K562 (cell line): Measurements from ENCODE around the gene AJM1. TPM values are rescaled to one million over a fixed set of nuclear protein-coding genes. Genes with fewer than 3 reads are reported as not detected.

Source experiments
- ATAC-seq: fragments of 200-7000 bp; cut with Tn5 transposase; 3 replicates; pipeline ENCODE4 v1.9.1; 2020; ENCODE audit warnings: moderate library complexity
- BruUV-seq: library from RNA; stranded (reverse); fragments of 400-500 nt; replicated peaks from 2 replicates; lab custom pipeline; 2021; lab: Mats Ljungman, UMichigan
- CTCF ChIA-PET: fragments of 300-600 bp; formaldehyde crosslinking; extraction: SDS; loops from one replicate; lab custom pipeline; 2021; ENCODE audit warnings: low intra/inter-chr PET ratio; lab: Yijun Ruan, JAX
- POLR2A ChIA-PET: fragments of 300-600, 350-650 bp; sonication (Branson Sonifier 250); formaldehyde crosslinking; extraction: SDS; loops from one replicate; lab custom pipeline; 2021; ENCODE audit warnings: antibody characterized with exemption, inconsistent platforms; lab: Yijun Ruan, JAX
- DNase-seq, 4 experiments: peaks; one replicate each; pipeline versions ENCODE4 v3.0.0 to v3.0.0-alpha.2; 2011 to 2018; ENCODE audit warnings: low spot score in 3 of 4, mixed read lengths in 3 of 4; ENCODE audit errors: extremely low read depth in 1 of 4
- FAIRE-seq: peaks from 2 replicates; lab custom pipeline; 2011; peaks lifted over from hg19 to GRCh38; lab: Jason Lieb, UNC
- H2AFZ ChIP-seq: 2 replicates; pipeline ENCODE4 v1.6.0; 2011; ENCODE audit warnings: low read depth, low read length, control low read depth, inconsistent platforms
- H3K27ac ChIP-seq: fragments of 200-600 bp; 3 replicates; pipeline ENCODE4 v1.8.0; 2011; ENCODE audit warnings: low read depth, mild to moderate bottlenecking, control low read depth, inconsistent platforms, low read length, moderate library complexity, mixed read lengths; ENCODE audit errors: extremely low read depth
- H3K27me3 ChIP-seq, 2 experiments: fragments of 300-600 bp in 1 of 2; 2 replicates in 1 of 2; 3 replicates in 1 of 2; pipeline versions ENCODE4 v1.6.0 to v1.8.0; 2011; ENCODE audit warnings: inconsistent platforms in 2 of 2, low read length in 2 of 2, mild to moderate bottlenecking in 1 of 2, mixed read lengths in 1 of 2, moderate library complexity in 1 of 2; ENCODE audit not compliant: control insufficient read depth in 2 of 2, insufficient read depth in 2 of 2
- H3K36me3 ChIP-seq: fragments of 300-600 bp; 3 replicates; pipeline ENCODE4 v1.8.0; 2011; ENCODE audit warnings: mild to moderate bottlenecking, low read length, inconsistent platforms; ENCODE audit not compliant: control insufficient read depth, insufficient read depth
- H3K4me1 ChIP-seq, 2 experiments: fragments of 200-600 bp in 1 of 2; replicated peaks in 1 of 2; 2 replicates in 1 of 2; 3 replicates in 1 of 2; pipeline versions ENCODE4 v1.5.1 to v1.8.0; 2011; ENCODE audit warnings: inconsistent platforms in 2 of 2, low read length in 2 of 2, mild to moderate bottlenecking in 1 of 2, mixed read lengths in 1 of 2, moderate library complexity in 1 of 2; ENCODE audit not compliant: control insufficient read depth in 2 of 2, insufficient read depth in 2 of 2
- H3K4me2 ChIP-seq: 2 replicates; pipeline ENCODE4 v1.6.1; 2011; ENCODE audit warnings: low read length, control low read depth, inconsistent platforms, mixed read lengths; ENCODE audit not compliant: insufficient read depth
- H3K4me3 ChIP-seq: fragments of 200-600 bp; sonication (generic), shearing (Covaris generic); 2 replicates; pipeline ENCODE4 v1.5.1; 2016; ENCODE audit warnings: control low read depth, inconsistent platforms
- H3K79me2 ChIP-seq: fragments of 200-600 bp; 3 replicates; pipeline ENCODE4 v1.8.0; 2011; ENCODE audit warnings: low read length, inconsistent platforms; ENCODE audit not compliant: control insufficient read depth, insufficient read depth
- H3K9ac ChIP-seq, 2 experiments: 2 replicates each; pipeline versions ENCODE4 v1.6.0 to v1.6.1; 2011; ENCODE audit warnings: low read depth in 2 of 2, low read length in 2 of 2, control low read depth in 1 of 2, inconsistent platforms in 1 of 2, mild to moderate bottlenecking in 1 of 2, mixed read lengths in 1 of 2; ENCODE audit not compliant: insufficient read depth in 1 of 2
- H3K9me1 ChIP-seq: one replicate; pipeline ENCODE4 v1.6.0; 2011; ENCODE audit warnings: inconsistent platforms, mild to moderate bottlenecking, low read length, moderate library complexity; ENCODE audit not compliant: control insufficient read depth, insufficient read depth
- H3K9me3 ChIP-seq: replicated peaks from 2 replicates; pipeline ENCODE4 v1.5.1; 2011; ENCODE audit warnings: low read depth, low read length, inconsistent platforms; ENCODE audit not compliant: control insufficient read depth, insufficient read depth
- H4K20me1 ChIP-seq: replicated peaks from 2 replicates; pipeline ENCODE4 v1.6.1; 2011; ENCODE audit warnings: low read length, inconsistent platforms, mixed read lengths; ENCODE audit not compliant: control insufficient read depth, insufficient read depth
- ARNT ChIP-seq, 2 experiments: fragments of 450-650 bp; IDR thresholded peaks; 2 replicates each; pipeline ENCODE4 v1.6.1; 2016; ENCODE audit warnings: mild to moderate bottlenecking in 1 of 2
- E2F1 ChIP-seq: sonication (generic); formaldehyde crosslinking; IDR thresholded peaks from 2 replicates; pipeline ENCODE4 v1.8.1; 2023; ENCODE audit warnings: mild to moderate bottlenecking, missing genetic modification reagents, moderate library complexity
- POLR2AphosphoS5 ChIP-seq: IDR thresholded peaks from 2 replicates; pipeline ENCODE4 v1.6.1; 2011; ENCODE audit warnings: mild to moderate bottlenecking, low read depth, low read length, moderate library complexity; ENCODE audit not compliant: control insufficient read depth, insufficient read depth
- UBTF ChIP-seq, 2 experiments: IDR thresholded peaks; 2 replicates each; pipeline ENCODE4 v1.6.1; 2012; ENCODE audit warnings: improper control_type of control experiment in 2 of 2, low read depth in 2 of 2, low read length in 2 of 2, borderline replicate concordance in 1 of 2
- ZNF699 ChIP-seq: fragments of 250-450 bp; sonication (Bioruptor Pico); IDR thresholded peaks from 2 replicates; pipeline ENCODE4 v1.8.0; 2021; ENCODE audit warnings: mild to moderate bottlenecking, moderate library complexity; ENCODE audit not compliant: insufficient replicate concordance
- WGBS: fragments of 100-300 bp; shearing (Covaris generic); methylation state at CpG from one replicate; pipeline ENCODE4 v1.1.6; 2016; ENCODE audit warnings: low coverage, mixed read lengths; ENCODE audit not compliant: insufficient coverage; ENCODE audit errors: missing lambda C conversion rate; 5-methylcytosine and 5-hydroxymethylcytosine counted together
- in situ Hi-C: fragments of 300-500 bp; cut with MboI; formaldehyde crosslinking; loops from 4 replicates; pipeline ENCODE4 v1.15.0; 2018; ENCODE audit warnings: inconsistent platforms, mixed read lengths
- intact Hi-C: fragments of 100-400 bp; cut with micrococcal nuclease; formaldehyde crosslinking; loops from 2 replicates; pipeline ENCODE4 v1.14.2; 2022
- polyA plus RNA-seq, 8 experiments: library from polyadenylated mRNA; depleted of rRNA in 4 of 8; stranded (reverse) in 5 of 8; unstranded in 3 of 8; fragments of >200 nt; fragmentation: Nextera tagmentation in 2 of 8; fragmentation: Illumina TruSeq in 1 of 8; extraction: Ambion mirVana in 2 of 8; extraction: Trizol in 1 of 8; gene quantifications; 2 replicates each; pipeline versions ENCODE4 v1.2.1 to v1.2.3, GENCODE V29; 2011 to 2014; ENCODE audit warnings: inconsistent platforms in 1 of 8, missing spikeins in 1 of 8
- total RNA-seq, 7 experiments: library from RNA; depleted of rRNA in 6 of 7; stranded (reverse); fragments of >200 nt in 6 of 7; fragmentation: Illumina TruSeq in 2 of 7; extraction: Trizol in 2 of 7; gene quantifications; 2 replicates each; pipeline versions ENCODE4 v1.2.1 to v1.2.3, GENCODE V29; 2011 to 2021; ENCODE audit warnings: low replicate concordance in 1 of 7
- TF ChIP-seq, protein P1 (sequence below): fragments of 450-650 bp; IDR thresholded peaks from 2 replicates; pipeline ENCODE4 v1.6.1; 2018; ENCODE audit not compliant: partially characterized antibody
- TF ChIP-seq, protein P2 (sequence below), 2 experiments: fragments of 450-650 bp; IDR thresholded peaks; 2 replicates each; pipeline ENCODE4 v1.6.1; 2018; ENCODE audit warnings: mild to moderate bottlenecking in 2 of 2, low read depth in 1 of 2; ENCODE audit not compliant: partially characterized antibody in 2 of 2

The AJM1 gene
- total and polyA plus RNA-seq, 9 of the 15 experiments (the other 6 are each of a cell fraction or from before 2014, with no cell fraction given): 0.01 to 3.7 (median 0.65) TPM; not detected in 1

- intact Hi-C loops: no loop called here
- in situ Hi-C loops: no loop called here
- H3K9me3 ChIP-seq: no peaks in the 10 kb centered on the region
- H3K27me3 ChIP-seq: no peaks in the 10 kb centered on the region
- CTCF ChIA-PET: interaction anchor here (0.6 to 0.9 kb wide), 2 partner anchors 22 to 74 kb away, joined by 3 read pairs; no protein-coding TSS in a partner anchor
- POLR2A ChIA-PET: interaction anchor here (1.1 to 3.6 kb wide), 3 partner anchors 11 to 31 kb away, joined by 3 to 16 read pairs (median 14); no protein-coding TSS in a partner anchor
- BruUV-seq: no TSS peak
- H3K79me2 ChIP-seq: peaks cover 74% of the 10 kb centered on the region
- H4K20me1 ChIP-seq: no peaks in the 10 kb centered on the region
- no peak overlapping the region for H2AFZ ChIP-seq
- DNase-seq (peak in 1 of 4 experiments; percentile 56), ATAC-seq (peak; percentile 25), FAIRE-seq (peak; percentile 73)
- H3K9me1 ChIP-seq: no peaks in the 10 kb centered on the region
- TF ChIP-seq, protein P1, sequence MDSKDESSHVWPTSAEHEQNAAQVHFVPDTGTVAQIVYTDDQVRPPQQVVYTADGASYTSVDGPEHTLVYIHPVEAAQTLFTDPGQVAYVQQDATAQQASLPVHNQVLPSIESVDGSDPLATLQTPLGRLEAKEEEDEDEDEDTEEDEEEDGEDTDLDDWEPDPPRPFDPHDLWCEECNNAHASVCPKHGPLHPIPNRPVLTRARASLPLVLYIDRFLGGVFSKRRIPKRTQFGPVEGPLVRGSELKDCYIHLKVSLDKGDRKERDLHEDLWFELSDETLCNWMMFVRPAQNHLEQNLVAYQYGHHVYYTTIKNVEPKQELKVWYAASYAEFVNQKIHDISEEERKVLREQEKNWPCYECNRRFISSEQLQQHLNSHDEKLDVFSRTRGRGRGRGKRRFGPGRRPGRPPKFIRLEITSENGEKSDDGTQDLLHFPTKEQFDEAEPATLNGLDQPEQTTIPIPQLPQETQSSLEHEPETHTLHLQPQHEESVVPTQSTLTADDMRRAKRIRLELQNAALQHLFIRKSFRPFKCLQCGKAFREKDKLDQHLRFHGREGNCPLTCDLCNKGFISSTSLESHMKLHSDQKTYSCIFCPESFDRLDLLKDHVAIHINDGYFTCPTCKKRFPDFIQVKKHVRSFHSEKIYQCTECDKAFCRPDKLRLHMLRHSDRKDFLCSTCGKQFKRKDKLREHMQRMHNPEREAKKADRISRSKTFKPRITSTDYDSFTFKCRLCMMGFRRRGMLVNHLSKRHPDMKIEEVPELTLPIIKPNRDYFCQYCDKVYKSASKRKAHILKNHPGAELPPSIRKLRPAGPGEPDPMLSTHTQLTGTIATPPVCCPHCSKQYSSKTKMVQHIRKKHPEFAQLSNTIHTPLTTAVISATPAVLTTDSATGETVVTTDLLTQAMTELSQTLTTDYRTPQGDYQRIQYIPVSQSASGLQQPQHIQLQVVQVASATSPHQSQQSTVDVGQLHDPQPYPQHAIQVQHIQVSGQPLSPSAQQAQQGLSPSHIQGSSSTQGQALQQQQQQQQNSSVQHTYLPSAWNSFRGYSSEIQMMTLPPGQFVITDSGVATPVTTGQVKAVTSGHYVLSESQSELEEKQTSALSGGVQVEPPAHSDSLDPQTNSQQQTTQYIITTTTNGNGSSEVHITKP: peak; percentile 92
- TF ChIP-seq ZNF699 (CRISPR knock-in tag) (peak; percentile 24), UBTF (IDR thresholded peaks at IDR 0.05; ENCODE audit: borderline replicate concordance in 1 of 2, low read depth in 2 of 2, low read length in 2 of 2) (0 out of 4 replicates have a peak, but pooled peaks of 1 of the 2 experiments have one; percentile 17), POLR2AphosphoS5 (no peak), ARNT (IDR thresholded peaks at IDR 0.05) (peak in 1 of 2 experiments; percentile 89; a peak in 2 of 4 replicates), E2F1 (CRISPR knock-in tag) (no peak)
- TF ChIP-seq, protein P2, sequence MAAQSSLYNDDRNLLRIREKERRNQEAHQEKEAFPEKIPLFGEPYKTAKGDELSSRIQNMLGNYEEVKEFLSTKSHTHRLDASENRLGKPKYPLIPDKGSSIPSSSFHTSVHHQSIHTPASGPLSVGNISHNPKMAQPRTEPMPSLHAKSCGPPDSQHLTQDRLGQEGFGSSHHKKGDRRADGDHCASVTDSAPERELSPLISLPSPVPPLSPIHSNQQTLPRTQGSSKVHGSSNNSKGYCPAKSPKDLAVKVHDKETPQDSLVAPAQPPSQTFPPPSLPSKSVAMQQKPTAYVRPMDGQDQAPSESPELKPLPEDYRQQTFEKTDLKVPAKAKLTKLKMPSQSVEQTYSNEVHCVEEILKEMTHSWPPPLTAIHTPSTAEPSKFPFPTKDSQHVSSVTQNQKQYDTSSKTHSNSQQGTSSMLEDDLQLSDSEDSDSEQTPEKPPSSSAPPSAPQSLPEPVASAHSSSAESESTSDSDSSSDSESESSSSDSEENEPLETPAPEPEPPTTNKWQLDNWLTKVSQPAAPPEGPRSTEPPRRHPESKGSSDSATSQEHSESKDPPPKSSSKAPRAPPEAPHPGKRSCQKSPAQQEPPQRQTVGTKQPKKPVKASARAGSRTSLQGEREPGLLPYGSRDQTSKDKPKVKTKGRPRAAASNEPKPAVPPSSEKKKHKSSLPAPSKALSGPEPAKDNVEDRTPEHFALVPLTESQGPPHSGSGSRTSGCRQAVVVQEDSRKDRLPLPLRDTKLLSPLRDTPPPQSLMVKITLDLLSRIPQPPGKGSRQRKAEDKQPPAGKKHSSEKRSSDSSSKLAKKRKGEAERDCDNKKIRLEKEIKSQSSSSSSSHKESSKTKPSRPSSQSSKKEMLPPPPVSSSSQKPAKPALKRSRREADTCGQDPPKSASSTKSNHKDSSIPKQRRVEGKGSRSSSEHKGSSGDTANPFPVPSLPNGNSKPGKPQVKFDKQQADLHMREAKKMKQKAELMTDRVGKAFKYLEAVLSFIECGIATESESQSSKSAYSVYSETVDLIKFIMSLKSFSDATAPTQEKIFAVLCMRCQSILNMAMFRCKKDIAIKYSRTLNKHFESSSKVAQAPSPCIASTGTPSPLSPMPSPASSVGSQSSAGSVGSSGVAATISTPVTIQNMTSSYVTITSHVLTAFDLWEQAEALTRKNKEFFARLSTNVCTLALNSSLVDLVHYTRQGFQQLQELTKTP (IDR thresholded peaks at IDR 0.05; ENCODE audit: low read depth in 1 of 2, partially characterized antibody in 2 of 2): peak in 1 of 2 experiments; percentile 22
- peak overlapping the region; percentile 94 for H3K4me2 ChIP-seq
- H3K36me3 ChIP-seq: peaks cover 55% of the 10 kb centered on the region
- H3K4me3 ChIP-seq: peak overlapping the region; percentile 97
- peaks cover 26 to 45% of the 10 kb centered on the region in 2 experiments for H3K4me1 ChIP-seq
- H3K9ac ChIP-seq: peak overlapping the region; percentile 77 to 99
- H3K27ac ChIP-seq: peak overlapping the region; percentile 91
- 1% methylated on average over 13 of the region's 14 CpGs for WGBS
These were observed 33.5 kb upstream of the AJM1 start for GRCh38 chr9:136808806-136809158.
